ENCODE results near the gene MTCH2.
A peak's percentile ranks its signal among the peaks of the same experiment; 100 is the strongest.
"Not testable (repeated sequence)": the region's sequence is repeated elsewhere in the genome, so short reads cannot be mapped to it uniquely, and the experiment has no call there.

The MTCH2 gene

GRCh38 chr11:47642099-47642855 lies at the start of gene MTCH2:
TSS of gene MTCH2 (minus strand) at chr11:47642559. CDS start at chr11:47642465, 94 bp downstream.
- peak; percentile 93 for DNase-seq

DNA sequence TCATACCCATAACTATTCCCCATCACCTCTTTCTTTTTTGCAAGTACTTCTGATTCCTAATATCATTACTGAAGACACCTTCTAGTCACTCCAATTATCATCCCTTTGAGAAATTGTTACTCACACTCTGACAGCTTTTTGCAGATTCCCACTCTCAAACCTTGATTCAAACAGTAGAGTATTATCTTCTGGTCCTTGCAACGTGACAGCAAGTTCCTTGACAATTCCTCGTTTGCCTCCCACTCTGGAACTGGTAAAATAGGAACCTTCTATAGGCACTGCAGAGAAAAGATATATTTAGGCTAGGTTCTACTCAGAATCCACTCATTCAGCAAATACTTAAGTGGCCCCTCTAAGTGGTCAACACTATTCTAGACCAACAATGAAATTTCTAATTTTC lies 49.6 kb upstream of the MTCH2 start:
- no peak for DNase-seq

- DNase-seq: no peak
Measured at GRCh38 chr11:47689480-47689879, 47.1 kb upstream of the MTCH2 start.

DNA sequence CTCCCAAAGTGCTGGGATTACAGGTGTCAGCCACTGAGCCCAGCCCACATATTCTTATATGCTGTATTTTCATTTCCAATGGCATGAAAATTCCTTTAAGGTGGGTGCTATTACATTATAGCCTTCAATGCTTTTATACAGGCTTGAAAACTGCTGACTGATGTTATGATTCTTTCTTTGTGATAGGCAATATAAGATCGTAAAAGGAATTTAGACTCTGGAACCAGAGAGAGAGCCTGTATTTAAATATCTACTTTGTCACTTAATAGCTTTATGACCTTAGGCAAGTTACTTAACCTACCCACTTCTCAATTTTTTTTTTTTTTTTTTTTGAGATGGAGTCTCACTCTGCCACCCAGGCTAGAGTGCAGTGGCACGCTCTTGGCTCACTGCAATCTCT lies 46.6 kb upstream of the MTCH2 start:
- DNase-seq: no peak

GRCh38 chr11:47688111-47688510 lies 45.8 kb upstream of the MTCH2 start:
- DNase-seq: no peak

GRCh38 chr11:47686704-47687103 lies 44.3 kb upstream of the MTCH2 start:
- not testable (repeated sequence) for DNase-seq

DNA sequence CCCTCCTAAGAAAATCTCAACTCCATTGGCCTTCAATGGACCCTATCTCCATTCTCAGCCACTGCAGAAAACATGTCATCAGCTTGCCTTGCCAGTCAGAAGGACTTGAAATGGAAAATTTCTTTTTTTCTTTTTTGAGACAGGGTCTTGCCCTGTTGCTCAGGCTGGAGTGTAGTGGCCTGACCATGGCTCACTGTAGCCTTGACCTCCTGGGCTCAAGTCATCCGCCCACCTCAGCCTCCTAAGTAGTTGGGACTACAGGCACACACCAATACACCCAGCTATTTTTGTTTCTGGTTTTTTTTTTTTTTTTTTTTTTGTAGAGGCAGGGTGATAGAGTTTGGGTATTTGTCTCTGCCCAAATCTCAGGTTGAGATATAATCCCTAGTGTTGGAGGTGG lies 43.8 kb upstream of the MTCH2 start:
- DNase-seq: no peak

GRCh38 chr11:47675851-47676250 lies 33.5 kb upstream of the MTCH2 start:
- no peak for DNase-seq

GRCh38 chr11:47672283-47672730 lies 29.9 kb upstream of the MTCH2 start:
- DNase-seq: no peak

GRCh38 chr11:47669856-47670255 lies 27.5 kb upstream of the MTCH2 start:
- no peak for DNase-seq

DNA sequence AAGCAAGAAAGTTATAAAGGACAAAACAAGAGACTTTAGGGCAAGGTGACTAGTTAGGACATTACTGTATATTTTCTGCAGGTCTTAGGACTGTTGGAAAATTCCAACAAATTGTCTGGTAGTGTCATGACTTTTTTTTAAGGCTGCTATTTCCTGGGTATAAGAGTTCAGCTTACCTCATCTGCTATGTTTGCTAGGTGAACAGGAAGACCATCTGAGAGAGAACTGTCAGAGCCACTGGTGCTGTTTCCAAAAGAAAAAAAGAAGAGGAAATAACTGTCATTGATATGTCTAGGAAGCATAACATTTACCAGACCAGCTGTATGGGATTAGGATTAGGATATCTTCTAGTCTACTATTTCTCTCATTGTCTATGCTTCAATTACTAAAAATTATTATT lies 26.3 kb upstream of the MTCH2 start:
- no peak for DNase-seq

GRCh38 chr11:47667555-47667954 lies 25.2 kb upstream of the MTCH2 start:
- DNase-seq: no peak

- DNase-seq: no peak
Measured at GRCh38 chr11:47667135-47667534, 24.8 kb upstream of the MTCH2 start.

GRCh38 chr11:47664936-47665335 lies 22.6 kb upstream of the MTCH2 start:
- DNase-seq: not testable (repeated sequence)

DNA sequence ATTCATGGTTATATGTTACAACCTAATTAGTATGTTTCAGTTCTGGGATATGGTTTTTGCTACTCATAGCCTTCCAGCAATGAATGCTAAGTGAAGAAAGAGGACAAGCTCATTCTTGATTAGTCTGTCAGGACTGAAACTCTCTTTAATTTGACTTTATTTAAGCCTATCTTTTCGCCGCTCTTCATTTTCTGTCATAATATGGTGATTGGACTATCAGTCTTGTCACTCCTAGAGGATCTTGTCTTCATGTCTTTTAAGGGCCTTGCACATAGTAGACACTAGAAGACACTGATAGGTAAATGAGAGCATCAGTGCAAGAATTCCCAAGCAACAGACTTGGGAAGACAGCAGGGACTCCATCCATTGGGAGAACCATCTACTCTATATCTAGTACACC lies 18.9 kb upstream of the MTCH2 start:
- no peak for DNase-seq

- no peak for DNase-seq
Measured at GRCh38 chr11:47659276-47659675, 16.9 kb upstream of the MTCH2 start.

DNA sequence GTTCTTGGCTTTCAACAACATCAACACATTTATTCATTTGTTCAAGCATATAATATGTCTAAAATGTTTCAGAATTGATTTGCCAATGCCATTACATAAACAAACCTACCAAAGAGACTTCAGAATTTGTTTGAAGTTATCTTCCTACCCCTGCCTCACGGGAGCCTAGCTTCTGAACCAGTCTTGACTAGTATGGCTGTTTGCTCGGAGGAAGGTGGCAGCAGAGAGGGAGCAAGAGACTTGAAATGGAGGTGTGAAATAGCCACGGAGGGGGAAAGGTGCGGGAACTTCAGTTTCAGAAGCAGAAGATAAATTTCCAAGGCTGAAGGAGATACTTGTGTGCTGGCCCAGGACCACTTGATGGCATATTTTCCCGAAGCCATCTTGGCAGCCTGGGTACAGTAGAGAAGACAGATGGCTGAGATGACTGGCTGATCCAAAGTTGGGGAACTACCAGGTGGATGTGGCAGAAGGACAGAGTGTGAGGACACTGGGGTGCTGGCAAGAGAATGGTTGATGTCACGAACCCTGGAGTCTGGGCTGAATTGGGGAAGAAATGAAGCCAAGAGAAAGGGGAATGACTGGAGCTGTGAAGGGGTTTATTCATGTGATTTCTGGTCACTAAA lies 14.0 kb upstream of the MTCH2 start:
- DNase-seq: no peak

DNA sequence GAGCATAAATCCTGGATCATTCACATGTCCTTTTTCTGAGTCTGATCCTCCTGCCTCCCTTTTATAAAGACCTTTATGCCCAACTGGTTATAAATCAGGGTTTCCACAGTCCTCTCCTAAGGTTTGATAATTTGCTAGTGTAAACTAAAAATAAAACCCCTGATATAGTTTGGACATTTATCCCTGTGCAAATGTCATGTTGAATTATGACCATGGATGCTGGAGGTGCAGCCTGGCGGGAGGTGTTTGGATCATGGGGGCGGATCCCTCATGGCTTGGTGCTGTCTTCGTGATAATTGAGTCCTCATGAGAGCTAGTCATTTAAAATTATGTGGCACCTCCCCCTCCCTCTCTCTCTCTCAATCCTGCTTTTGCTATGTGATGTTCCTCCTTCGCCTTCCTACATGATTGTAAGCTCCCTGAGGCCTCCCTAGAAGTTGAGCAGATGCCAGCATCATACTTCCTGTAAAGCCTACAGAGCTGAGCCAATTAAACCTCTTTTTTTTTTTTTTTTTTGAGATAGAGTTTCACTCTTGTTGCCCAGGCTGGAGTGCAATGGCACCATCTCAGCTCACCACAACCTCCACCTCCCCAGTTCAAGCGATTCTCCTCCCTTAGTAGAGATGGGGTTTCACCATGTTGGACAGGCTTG lies 9.6 kb upstream of the MTCH2 start:
- DNase-seq: no peak

DNA sequence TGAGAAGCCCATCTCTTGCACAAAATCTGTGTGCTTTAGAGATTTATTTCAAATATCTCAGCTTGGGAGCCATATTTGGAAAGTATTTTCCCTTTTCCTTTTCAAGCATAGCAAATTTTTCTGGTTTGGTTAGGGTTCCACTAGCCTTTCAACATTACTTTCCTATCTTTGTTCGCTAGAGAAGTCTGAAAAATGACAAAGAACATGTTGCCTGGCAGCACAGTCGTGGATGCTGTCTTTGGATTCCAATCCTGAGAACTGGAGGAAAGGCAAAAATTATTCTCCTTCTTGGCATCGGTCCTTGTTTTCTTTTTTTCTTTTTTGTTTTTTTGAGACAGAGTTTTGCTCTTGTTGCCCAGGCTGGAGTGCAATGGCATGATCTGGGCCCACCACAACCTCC lies 6.9 kb upstream of the MTCH2 start:
- DNase-seq: no peak

DNA sequence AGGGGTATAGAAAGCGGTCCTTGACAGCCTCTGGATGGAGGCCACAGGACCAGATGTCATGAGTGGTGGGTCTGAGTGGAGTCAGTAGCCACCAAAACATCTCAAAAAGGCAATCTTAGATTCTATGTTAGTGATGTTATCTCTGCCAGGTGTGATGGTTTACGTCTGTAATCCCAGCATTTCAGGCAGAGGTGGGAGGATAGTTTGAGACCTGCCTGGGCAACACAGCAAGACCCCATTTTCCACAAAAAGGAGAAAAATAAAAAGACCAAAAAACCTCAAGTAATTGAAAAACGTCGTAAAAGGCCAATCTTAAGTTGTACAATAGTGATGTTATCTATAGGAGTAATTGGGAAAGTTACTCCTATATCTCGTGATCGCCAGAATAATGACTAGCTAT lies 3.7 kb upstream of the MTCH2 start:
- no peak for DNase-seq

DNA sequence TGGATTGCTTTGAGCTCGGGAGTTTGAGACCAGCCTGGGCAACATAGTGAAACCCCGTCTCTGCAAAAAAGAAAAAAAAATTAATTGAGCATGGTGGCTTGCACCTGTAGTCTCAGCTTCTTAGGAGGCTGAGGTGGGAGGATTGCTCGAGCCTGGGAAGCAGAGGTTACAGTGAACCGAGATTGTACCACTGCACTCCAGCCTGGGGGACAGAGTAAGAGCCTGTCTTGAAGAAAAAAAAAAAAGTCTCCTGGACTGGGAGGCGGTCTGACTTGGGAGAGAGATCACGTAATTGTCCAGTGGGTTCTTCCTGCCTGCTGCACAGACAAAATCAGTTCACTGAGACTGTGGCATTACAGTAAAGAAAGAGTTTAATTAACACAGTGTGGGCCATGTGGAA lies 3.1 kb upstream of the MTCH2 start:
- no peak for DNase-seq

DNA sequence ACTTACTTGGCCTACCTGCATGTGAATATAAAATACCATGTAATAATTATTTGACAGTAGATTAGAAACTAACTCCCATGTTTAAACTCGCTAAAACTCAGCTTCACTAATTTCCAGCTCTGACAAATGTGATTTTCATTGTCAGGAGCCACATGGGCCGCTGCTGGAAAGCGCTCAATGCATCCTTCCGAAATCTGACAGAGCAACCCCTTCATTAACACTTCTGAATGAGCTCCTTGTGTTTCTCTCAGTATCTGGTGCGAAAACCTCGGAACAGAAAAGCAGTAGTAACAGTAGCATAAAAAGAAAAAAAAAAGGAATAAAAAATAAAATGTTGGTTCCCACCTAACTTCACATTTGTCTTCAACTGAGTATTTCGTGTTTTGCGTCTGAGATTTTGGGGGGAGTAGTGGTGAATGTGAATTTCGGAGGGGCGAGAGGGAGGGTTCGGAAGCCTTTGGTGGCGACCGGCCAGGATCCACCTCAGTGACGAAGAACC lies 710 bp downstream of the MTCH2 start:
- DNase-seq: no peak

GRCh38 chr11:47640506-47640905 lies 1.9 kb downstream of the MTCH2 start:
- not testable (repeated sequence) for DNase-seq

DNA sequence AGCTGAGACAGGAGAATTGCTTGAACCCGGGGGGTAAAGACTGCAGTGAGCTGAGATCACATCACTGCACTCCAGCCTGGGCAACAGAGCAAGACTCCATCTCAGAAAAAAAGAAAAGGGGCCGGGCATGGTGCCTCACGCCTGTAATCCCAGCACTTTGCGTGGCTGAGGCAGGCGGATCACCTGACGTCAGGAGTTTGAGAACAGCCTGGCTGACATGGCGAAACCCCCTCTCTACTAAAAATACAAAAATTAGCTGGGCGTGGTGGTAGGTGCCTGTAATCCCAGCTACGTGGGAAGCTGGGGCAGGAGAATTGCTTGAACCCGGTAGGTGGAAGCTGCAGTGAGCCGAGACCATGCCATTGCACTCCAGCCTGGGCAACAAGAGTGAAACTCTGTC lies 6.0 kb downstream of the MTCH2 start:
- not testable (repeated sequence) for DNase-seq
